Activated naive CD4-positive, alpha-beta T cell treated with anti-CD3 and anti-CD28 coated beads for 36 hours (primary cell): ENCODE data around the gene NAA25. TPM values are rescaled to one million over a fixed set of nuclear protein-coding genes. Genes with fewer than 3 reads are reported as not detected.
"Not testable (repeated sequence)": the region's sequence is repeated elsewhere in the genome, so short reads cannot be mapped to it uniquely, and the experiment has no call there.

ENCODE experiments used
- CTCF ChIA-PET: fragments of 350-600 bp; sonication (Branson Sonifier 250); formaldehyde crosslinking; loops from one replicate; lab custom pipeline; 2021; ENCODE audit warnings: antibody characterized with exemption; lab: Charles Lee
- DNase-seq: peaks from one replicate; pipeline ENCODE4 v3.0.0-alpha.2; 2020
- H3K27ac Mint-ChIP-seq: one replicate; pipeline ENCODE4 v1.8.0; 2021; ENCODE audit warnings: mild to moderate bottlenecking, mixed read lengths
- H3K27me3 Mint-ChIP-seq: one replicate; pipeline ENCODE4 v1.8.0; 2021; ENCODE audit warnings: low read depth, mixed read lengths
- H3K36me3 Mint-ChIP-seq: one replicate; pipeline ENCODE4 v1.8.0; 2021; ENCODE audit warnings: low read depth, mixed read lengths
- H3K4me1 Mint-ChIP-seq: one replicate; pipeline ENCODE4 v1.8.0; 2021; ENCODE audit warnings: low read depth, mixed read lengths
- H3K4me3 Mint-ChIP-seq: one replicate; pipeline ENCODE4 v1.8.0; 2021; ENCODE audit warnings: mild to moderate bottlenecking, moderate library complexity, mixed read lengths
- H3K9me3 Mint-ChIP-seq: one replicate; pipeline ENCODE4 v1.8.0; 2021; ENCODE audit warnings: mixed read lengths
- intact Hi-C: fragments of 100-400 bp; cut with micrococcal nuclease; formaldehyde crosslinking; loops from one replicate; pipeline ENCODE4 v1.15.1; 2023
- total RNA-seq, 2 experiments: library from RNA; stranded (reverse); gene quantifications; one replicate each; pipeline ENCODE4 v1.2.3, GENCODE V29; 2021

NAA25 gene
- total RNA-seq, 2 experiments from 2014 or later: 52.4 to 55.7 TPM

DNA sequence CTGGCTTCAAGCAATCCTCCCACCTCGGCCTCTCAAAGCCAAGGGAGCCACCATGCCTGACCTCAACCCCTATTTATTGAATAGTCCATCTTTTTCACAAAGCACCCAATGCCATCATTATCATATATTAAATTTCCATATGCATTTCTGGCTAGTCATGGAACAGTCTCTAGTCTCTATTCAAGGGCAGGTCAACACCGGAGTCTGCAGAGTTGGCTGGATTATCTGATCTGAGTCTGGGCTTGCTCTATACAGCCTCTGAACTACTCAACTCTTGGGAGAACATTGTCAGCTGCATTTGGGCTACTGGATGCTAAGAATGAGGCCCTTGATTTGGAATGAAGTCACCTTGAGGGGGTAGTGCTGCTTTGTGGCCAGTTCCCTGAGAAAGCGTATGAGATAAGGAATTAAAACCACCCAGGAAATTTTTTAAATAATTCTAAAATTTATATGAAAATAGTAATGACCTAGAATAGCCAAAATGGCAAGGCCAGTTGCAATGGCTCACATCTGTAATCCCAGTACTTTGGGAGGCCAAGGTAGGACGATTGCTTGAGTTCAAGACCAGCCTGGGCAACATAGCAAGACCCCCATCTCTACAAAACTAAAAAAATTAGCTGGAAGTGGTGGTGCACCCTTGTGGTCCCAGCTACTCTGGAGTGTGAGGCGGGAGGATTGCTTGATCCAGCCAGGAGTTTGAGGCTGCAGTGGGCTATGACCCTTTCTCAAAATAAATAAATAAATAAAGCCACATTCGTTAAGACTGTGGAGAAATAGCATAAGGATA lies 6.9 kb upstream of the NAA25 start:
- H3K36me3 Mint-ChIP-seq: no peaks in the 10 kb centered on the region
- no peaks in the 10 kb centered on the region for H3K27me3 Mint-ChIP-seq
- CTCF ChIA-PET: interaction anchor here (1.8 kb wide), 1 partner anchor 9 kb away, joined by 6 read pairs; no protein-coding TSS in a partner anchor
- intact Hi-C loops: no loop called here
- H3K4me3 Mint-ChIP-seq: no peak overlapping the region
- H3K9me3 Mint-ChIP-seq: no peaks in the 10 kb centered on the region
- no peak overlapping the region for H3K27ac Mint-ChIP-seq
- no peak for DNase-seq
- H3K4me1 Mint-ChIP-seq: peaks cover 23% of the 10 kb centered on the region

DNA sequence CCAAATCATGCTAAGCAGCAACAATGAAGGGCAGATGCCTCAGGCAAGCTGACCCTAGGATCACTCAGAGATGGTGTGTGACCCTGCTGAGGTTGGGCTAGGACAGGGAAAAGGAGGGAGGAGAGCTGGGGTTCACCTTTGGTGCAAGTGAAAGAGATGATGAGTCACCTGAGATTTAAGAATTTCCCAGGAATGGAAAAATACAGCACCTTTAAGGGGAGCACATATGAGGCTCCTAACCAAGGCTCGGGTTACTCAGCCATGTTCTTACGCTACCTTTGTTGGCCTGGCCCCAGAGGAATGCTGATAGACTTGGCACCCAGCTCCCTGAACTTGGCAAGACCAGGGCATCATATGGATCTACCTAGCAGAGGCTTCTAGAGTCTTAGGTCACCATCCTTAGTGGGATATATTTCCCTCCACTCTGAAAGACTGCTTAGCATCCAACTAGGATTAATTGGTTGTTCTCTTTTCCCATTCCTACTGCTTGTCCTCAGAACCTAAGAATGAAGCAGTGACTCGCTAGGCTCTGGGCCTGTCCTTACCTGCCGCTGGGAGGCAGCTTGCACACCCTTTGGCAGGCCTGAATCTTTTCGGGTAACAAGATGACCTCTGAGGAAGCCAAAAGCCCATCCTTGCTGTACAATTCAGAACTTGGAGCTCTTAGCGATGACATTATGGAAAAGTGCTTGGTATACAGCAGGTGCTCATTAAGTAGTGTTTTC lies 4.0 kb upstream of the NAA25 start:
- Mint-ChIP-seq H3K27ac (no peak overlapping the region), H3K4me3 (no peak overlapping the region), H3K4me1 (peaks cover 33% of the 10 kb centered on the region), H3K36me3 (peaks cover 3% of the 10 kb centered on the region), H3K9me3 (no peaks in the 10 kb centered on the region), H3K27me3 (no peaks in the 10 kb centered on the region)
- CTCF ChIA-PET: interaction anchor here (0.6 to 1.4 kb wide), 4 partner anchors 10 to 57 kb away, joined by 3 to 6 read pairs (median 4); partner anchors contain the start of gene TRAFD1
- no peak for DNase-seq
- intact Hi-C loops: loop anchor here (1.0 kb wide), 2 partner anchors 13 to 18 kb away; partner anchors contain the start of gene TRAFD1

GRCh38 chr12:112111931-112112330 lies 3.3 kb upstream of the NAA25 start:
- CTCF ChIA-PET: interaction anchor here (1.1 to 1.4 kb wide), 2 partner anchors 18 to 58 kb away, joined by 3 to 5 read pairs; no protein-coding TSS in a partner anchor
- no peaks in the 10 kb centered on the region for H3K27me3 Mint-ChIP-seq
- peaks cover 6% of the 10 kb centered on the region for H3K36me3 Mint-ChIP-seq
- H3K4me1 Mint-ChIP-seq: peaks cover 37% of the 10 kb centered on the region
- intact Hi-C loops: loop anchor here (1.0 kb wide), 2 partner anchors 13 to 18 kb away; partner anchors contain the start of gene TRAFD1
- no peaks in the 10 kb centered on the region for H3K9me3 Mint-ChIP-seq
- no peak overlapping the region for H3K4me3 Mint-ChIP-seq
- DNase-seq: no peak
- no peak overlapping the region for H3K27ac Mint-ChIP-seq

DNA sequence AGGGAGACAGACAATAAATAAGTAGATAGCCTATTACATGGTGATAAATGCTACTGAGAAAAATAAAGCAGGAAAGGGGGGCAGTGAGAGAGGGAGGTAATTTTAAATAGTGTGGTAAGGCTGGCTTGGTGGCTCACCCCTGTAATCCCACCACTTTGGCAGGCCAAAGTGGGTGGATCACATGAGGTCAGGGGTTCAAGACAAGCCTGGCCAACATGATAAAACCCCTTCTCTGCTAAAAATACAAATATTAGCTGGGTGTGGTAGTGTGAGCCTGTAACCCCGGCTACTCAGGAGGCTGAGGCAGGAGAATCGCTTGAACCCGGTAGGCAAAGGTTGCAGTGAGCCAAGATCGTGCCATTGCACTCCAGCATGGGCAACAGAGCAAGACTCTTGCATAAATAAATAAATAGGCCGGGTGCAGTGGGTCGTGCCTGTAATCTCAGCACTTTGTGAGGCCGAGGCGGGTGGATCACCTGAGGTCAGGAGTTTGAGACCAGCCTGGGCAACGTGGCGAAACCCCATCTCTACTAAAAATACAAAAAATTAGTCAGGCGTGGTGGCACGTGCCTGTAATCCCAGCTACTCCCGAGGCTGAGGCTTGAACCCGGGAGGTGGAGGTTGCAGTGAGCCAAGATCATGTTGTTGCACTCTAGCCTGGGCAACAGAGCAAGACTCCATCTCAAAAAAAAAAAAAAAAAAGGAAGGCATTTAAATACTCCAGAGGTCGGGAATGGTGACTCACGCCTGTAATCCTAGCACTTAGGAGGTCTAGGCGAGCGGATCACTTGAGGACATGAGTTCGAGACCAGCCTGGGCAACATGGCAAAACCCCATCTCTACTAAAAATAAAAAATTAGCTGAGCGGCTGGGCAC lies 2.4 kb upstream of the NAA25 start:
- H3K27me3 Mint-ChIP-seq, H3K9me3 Mint-ChIP-seq, intact Hi-C loops, H3K27ac Mint-ChIP-seq, DNase-seq, H3K4me3 Mint-ChIP-seq: not testable (repeated sequence)
- Mint-ChIP-seq H3K36me3 (peaks cover 12% of the 10 kb centered on the region), H3K4me1 (peaks cover 41% of the 10 kb centered on the region)
- CTCF ChIA-PET: interaction anchor here (0.6 to 1.4 kb wide), 2 partner anchors 59 to 293 kb away, joined by 3 read pairs; no protein-coding TSS in a partner anchor

DNA sequence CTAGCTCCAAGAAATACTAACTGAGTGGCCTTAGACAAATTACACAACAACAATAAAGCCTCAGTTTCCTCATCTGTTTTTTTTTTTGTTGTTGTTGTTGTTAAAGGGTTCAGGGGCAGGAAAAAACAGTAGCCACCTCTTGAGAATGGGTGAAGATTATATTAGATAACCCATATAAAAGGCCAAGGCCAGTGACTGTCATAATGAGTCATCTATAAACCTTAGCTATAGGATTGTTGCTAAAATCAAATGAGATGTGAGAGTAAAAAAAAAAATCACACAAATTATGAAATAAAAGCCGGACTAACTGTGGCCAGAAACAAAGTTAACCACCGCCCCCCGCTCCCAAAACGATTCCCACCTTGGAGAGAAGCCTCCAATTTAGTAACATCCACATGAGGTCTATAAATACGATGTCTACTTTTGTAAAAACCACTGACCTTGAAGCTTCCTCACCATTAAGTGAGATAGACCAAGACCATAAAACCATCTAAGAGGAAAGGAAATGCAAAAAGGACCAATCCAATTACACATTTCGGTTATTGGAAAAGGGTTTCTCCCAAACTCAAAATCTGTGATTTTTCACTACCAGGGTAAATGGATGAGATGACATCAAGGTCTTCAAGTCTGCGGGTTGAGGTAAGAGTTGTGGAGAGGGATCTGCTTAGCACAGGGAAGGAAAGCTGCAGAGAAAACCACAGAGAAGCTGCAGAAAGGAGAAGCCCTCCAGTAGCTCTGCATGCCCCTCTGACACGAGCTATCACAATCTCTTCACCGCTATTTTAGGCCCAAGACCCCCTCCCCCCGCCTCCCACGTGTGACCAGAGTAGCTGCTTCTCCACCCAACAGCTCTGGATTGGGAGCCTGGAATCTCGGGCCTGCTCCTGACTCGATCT lies 1.0 kb downstream of the NAA25 start:
- H3K9me3 Mint-ChIP-seq: no peaks in the 10 kb centered on the region
- CTCF ChIA-PET: interaction anchor here (1.1 kb wide), 1 partner anchor 11 kb away, joined by 5 read pairs; no protein-coding TSS in a partner anchor
- no peaks in the 10 kb centered on the region for H3K27me3 Mint-ChIP-seq
- peak overlapping the region; percentile 96 for H3K4me3 Mint-ChIP-seq
- DNase-seq: peak; percentile 23
- H3K27ac Mint-ChIP-seq: peak overlapping the region; percentile 91
- H3K36me3 Mint-ChIP-seq: peaks cover 23% of the 10 kb centered on the region
- H3K4me1 Mint-ChIP-seq: peaks cover 61% of the 10 kb centered on the region
- intact Hi-C loops: loop anchor here (1.0 to 5.0 kb wide), 6 partner anchors 11 to 300 kb away; partner anchors contain the start of genes RPL6 and TRAFD1

GRCh38 chr12:112105891-112106290 lies 2.7 kb downstream of the NAA25 start:
- CTCF ChIA-PET: interaction anchor here (1.1 to 1.2 kb wide), 2 partner anchors 26 to 165 kb away, joined by 4 to 6 read pairs; no protein-coding TSS in a partner anchor
- Mint-ChIP-seq H3K4me1 (peaks cover 61% of the 10 kb centered on the region), H3K36me3 (peaks cover 31% of the 10 kb centered on the region), H3K27ac (peak overlapping the region; percentile 3), H3K27me3 (no peaks in the 10 kb centered on the region), H3K4me3 (no peak overlapping the region), H3K9me3 (no peaks in the 10 kb centered on the region)
- no peak for DNase-seq
- intact Hi-C loops: loop anchor here (5.0 kb wide), 1 partner anchor 301 kb away; the partner anchor contains the start of gene RPL6

DNA sequence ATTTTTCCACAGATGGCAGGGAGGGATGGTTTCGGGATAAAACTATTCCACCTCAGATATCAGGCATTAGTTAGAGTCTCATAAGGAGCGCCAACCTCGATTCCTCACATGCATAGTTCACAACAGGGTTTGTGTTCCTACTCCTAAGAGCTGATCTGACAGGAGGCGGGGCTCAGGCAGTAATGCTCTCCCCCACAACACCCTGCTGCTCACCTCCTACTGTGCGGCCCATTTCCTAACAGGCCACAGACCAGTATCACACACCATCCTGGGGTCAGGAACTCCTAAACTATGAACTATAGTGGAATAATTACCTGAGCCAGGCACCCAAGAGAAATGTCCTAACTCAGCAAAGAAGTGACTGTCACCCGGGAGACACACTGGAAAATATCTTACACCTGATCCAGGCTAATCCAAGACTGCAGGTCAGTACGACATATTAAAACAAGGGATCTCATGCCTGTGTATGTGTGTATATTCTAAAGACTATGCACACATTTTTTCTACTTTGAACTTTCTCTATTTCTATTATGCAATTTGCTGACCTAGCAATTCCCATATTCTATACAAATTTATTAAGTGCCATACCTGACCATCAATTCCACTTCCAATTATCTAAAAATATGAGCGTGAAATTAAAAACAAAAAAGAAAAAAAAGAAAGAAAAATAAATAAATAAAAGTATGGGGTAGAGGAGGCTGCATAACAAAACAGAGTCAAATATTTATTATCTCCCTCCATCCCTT lies 4.7 kb downstream of the NAA25 start:
- Mint-ChIP-seq H3K36me3 (peaks cover 41% of the 10 kb centered on the region), H3K4me1 (peaks cover 56% of the 10 kb centered on the region), H3K9me3 (no peaks in the 10 kb centered on the region), H3K27me3 (no peaks in the 10 kb centered on the region), H3K4me3 (no peak overlapping the region), H3K27ac (no peak overlapping the region)
- DNase-seq: no peak
- CTCF ChIA-PET: no interaction called here
- intact Hi-C loops: no loop called here

- H3K4me3 Mint-ChIP-seq, H3K27ac Mint-ChIP-seq, intact Hi-C loops, H3K9me3 Mint-ChIP-seq, H3K27me3 Mint-ChIP-seq, DNase-seq: not testable (repeated sequence)
- H3K4me1 Mint-ChIP-seq: peaks cover 66% of the 10 kb centered on the region
- peaks cover 49% of the 10 kb centered on the region for H3K36me3 Mint-ChIP-seq
- CTCF ChIA-PET: interaction anchor here (0.6 kb wide), 1 partner anchor 357 kb away, joined by 4 read pairs; no protein-coding TSS in a partner anchor
Observed at GRCh38 chr12:112102746-112103145, 5.8 kb downstream of the NAA25 start.

DNA sequence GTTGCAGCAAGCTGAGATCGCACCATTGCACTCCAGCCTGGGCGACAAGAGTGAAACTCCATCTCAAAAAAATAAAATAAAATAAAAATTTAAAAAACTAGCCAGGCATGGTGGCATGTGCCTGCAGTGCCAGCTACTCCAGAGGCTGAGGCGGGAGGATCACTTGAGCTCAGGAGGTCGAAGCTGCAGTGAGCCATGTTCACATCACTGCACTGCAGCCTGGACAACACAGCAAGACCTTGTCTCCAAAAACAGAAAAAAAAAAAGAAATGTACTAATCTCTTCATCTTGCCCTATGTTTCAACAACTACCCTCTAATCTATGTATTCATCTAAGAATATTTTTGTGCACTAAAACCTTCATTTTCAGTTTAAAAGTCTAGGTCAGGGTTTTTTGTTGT lies 6.5 kb downstream of the NAA25 start:
- no peak for DNase-seq
- intact Hi-C loops: no loop called here
- no peaks in the 10 kb centered on the region for H3K9me3 Mint-ChIP-seq
- H3K4me3 Mint-ChIP-seq: no peak overlapping the region
- CTCF ChIA-PET: interaction anchor here (0.6 to 0.7 kb wide), 2 partner anchors 26 to 356 kb away, joined by 3 to 4 read pairs; no protein-coding TSS in a partner anchor
- no peaks in the 10 kb centered on the region for H3K27me3 Mint-ChIP-seq
- no peak overlapping the region for H3K27ac Mint-ChIP-seq
- H3K36me3 Mint-ChIP-seq: peaks cover 48% of the 10 kb centered on the region
- peaks cover 67% of the 10 kb centered on the region for H3K4me1 Mint-ChIP-seq

DNA sequence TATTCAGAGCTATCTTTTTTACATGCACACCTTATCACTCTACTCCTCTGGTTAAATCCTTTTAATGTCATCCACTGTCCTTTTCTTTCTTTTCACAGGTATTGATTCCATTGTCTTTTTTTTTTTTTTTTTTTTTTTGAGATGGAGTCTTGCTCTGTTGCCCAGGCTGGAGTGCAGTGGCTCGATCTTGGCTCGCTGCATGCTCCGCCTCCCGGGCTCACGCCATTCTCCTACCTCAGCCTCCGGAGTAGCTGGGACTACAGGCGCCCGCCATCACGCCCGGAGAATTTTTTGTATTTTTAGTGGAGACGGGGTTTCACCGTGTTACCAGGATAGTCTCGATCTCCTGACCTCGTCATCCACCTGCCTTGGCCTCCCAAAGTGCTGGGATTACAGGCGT lies 8.1 kb downstream of the NAA25 start:
- H3K4me3 Mint-ChIP-seq, H3K27me3 Mint-ChIP-seq, intact Hi-C loops, CTCF ChIA-PET, H3K27ac Mint-ChIP-seq, H3K9me3 Mint-ChIP-seq, DNase-seq: not testable (repeated sequence)
- Mint-ChIP-seq H3K4me1 (peaks cover 68% of the 10 kb centered on the region), H3K36me3 (peaks cover 48% of the 10 kb centered on the region)
